Hepatocyte (in vitro differentiated cells): ENCODE measurements around the gene FMO3.

Source experiments
- CTCF ChIP-seq: fragments of 200-600 bp; sonication (generic); IDR thresholded peaks from 2 replicates; pipeline ENCODE4 v1.5.1; 2016; ENCODE audit warnings: antibody characterized with exemption, mild to moderate bottlenecking; ENCODE audit not compliant: poor library complexity
- EZH2 ChIP-seq: fragments of 200-600 bp; sonication (generic); IDR thresholded peaks from 2 replicates; pipeline ENCODE4 v1.6.1; 2016; ENCODE audit warnings: antibody characterized with exemption, mild to moderate bottlenecking, borderline replicate concordance

GRCh38 chr1:171142416-171143385, 52.0 kb downstream of the FMO3 start:
- TF ChIP-seq EZH2 (no peak), CTCF (no peak)
